BLaER1 treated with 17β-estradiol and CSF1 and Interleukin-3, amounts not matched to agents 10 nM and 100 nM (cell line): Measurements from ENCODE around the gene CCDC71L.

ENCODE experiments used
- H3K27ac ChIP-seq, 11 experiments: shearing (Covaris generic); formaldehyde crosslinking; 2 replicates each; pipeline ENCODE4 v1.8.1; 2022
- H3K27me3 ChIP-seq, 11 experiments: shearing (Covaris generic); formaldehyde crosslinking; 2 replicates each; pipeline ENCODE4 v1.8.1; 2022
- H3K36me3 ChIP-seq, 11 experiments: shearing (Covaris generic); formaldehyde crosslinking; 2 replicates each; pipeline ENCODE4 v1.8.1; 2022
- H3K4me1 ChIP-seq, 10 experiments: shearing (Covaris generic); formaldehyde crosslinking; 2 replicates each; pipeline ENCODE4 v1.8.1; 2022
- H3K4me2 ChIP-seq, 11 experiments: shearing (Covaris generic); formaldehyde crosslinking; 2 replicates each; pipeline ENCODE4 v1.8.1; 2022
- H3K4me3 ChIP-seq, 10 experiments: shearing (Covaris generic); formaldehyde crosslinking; 2 replicates each; pipeline ENCODE4 v1.8.1; 2022
- H3K9ac ChIP-seq, 11 experiments: shearing (Covaris generic); formaldehyde crosslinking; 2 replicates each; pipeline ENCODE4 v1.8.1; 2022
- H3K9me3 ChIP-seq, 11 experiments: shearing (Covaris generic); formaldehyde crosslinking; replicated peaks in 1 of 11; 2 replicates each; pipeline ENCODE4 v1.8.1; 2022
- H4K20me1 ChIP-seq, 11 experiments: shearing (Covaris generic); formaldehyde crosslinking; 2 replicates each; pipeline ENCODE4 v1.8.1; 2022
- Cebpa-rat ChIP-seq, 11 experiments: shearing (Covaris generic); IDR thresholded peaks; 2 replicates each; pipeline ENCODE4 v1.8.1; 2022

The CCDC71L gene

DNA sequence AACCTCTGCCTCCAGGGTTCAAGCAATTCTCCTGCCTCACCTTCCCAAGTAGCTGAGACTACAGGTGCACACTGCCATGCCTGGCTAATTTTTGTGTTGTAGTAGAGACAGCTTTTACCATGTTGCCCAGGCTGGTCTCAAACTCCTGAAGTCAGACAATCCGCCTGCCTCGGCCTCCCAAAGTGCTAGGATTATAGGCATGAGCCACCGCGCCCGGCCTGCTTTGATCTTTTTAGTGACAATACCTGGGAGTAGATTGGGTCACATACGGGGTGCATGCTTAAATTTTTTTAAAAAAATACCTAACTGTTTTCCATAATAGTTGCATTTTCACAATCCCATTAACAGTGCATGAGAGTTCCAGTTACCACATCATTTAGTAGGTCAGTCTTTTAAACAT, 47.7 kb downstream of the CCDC71L start:
- no peaks in the 10 kb centered on the region for H3K4me1 ChIP-seq
- peaks cover 0 to 13% (median 0%) of the 10 kb centered on the region in 11 experiments; a peak in 5 of 22 replicates for H3K9me3 ChIP-seq
- H3K27ac ChIP-seq: no peak overlapping the region
- H4K20me1 ChIP-seq: no peaks in the 10 kb centered on the region
- no peaks in the 10 kb centered on the region for H3K36me3 ChIP-seq
- no peak overlapping the region for H3K4me2 ChIP-seq
- no peak for TF ChIP-seq Cebpa-rat (IDR thresholded peaks at IDR 0.05)
- no peak overlapping the region for H3K4me3 ChIP-seq
- H3K9ac ChIP-seq: no peak overlapping the region
- no peaks in the 10 kb centered on the region for H3K27me3 ChIP-seq

GRCh38 chr7:106612432-106612831, 48.5 kb downstream of the CCDC71L start:
- Histone ChIP-seq H3K4me2 (no peak overlapping the region), H3K9ac (no peak overlapping the region), H3K4me1 (no peaks in the 10 kb centered on the region), H3K36me3 (no peaks in the 10 kb centered on the region), H3K4me3 (no peak overlapping the region), H3K9me3 (peaks cover 0 to 13% (median 0%) of the 10 kb centered on the region in 11 experiments; a peak in 5 of 22 replicates), H4K20me1 (no peaks in the 10 kb centered on the region), H3K27ac (no peak overlapping the region), H3K27me3 (no peaks in the 10 kb centered on the region)
- TF ChIP-seq Cebpa-rat (IDR thresholded peaks at IDR 0.05): no peak

DNA sequence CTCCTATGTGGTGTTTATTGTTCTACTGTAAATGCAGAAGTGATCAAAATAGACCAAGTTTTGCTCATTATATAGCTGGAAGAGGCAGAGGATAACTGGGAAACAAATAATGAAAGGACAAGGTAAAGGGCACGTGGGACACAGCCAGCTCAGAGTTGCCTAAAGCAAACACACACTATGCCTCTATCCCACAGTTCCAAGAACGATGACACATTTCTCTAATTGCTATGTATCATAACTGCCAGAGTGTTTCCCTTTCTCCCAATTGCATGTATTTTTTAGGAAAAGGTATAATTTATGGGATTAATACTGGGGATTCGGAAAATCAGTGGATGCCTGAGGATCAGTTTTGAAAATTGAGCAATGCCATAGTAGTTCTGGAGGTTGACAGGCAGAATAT, 49.0 kb downstream of the CCDC71L start:
- no peak for TF ChIP-seq Cebpa-rat (IDR thresholded peaks at IDR 0.05)
- Histone ChIP-seq H3K27ac (no peak overlapping the region), H3K4me2 (no peak overlapping the region), H3K36me3 (no peaks in the 10 kb centered on the region), H3K9me3 (peaks cover 0 to 13% (median 0%) of the 10 kb centered on the region in 11 experiments; a peak in 5 of 22 replicates), H3K27me3 (no peaks in the 10 kb centered on the region), H3K9ac (no peak overlapping the region), H4K20me1 (no peaks in the 10 kb centered on the region), H3K4me1 (no peaks in the 10 kb centered on the region), H3K4me3 (no peak overlapping the region)

GRCh38 chr7:106610996-106611886, 49.7 kb downstream of the CCDC71L start:
- H3K4me2 ChIP-seq: no peak overlapping the region
- TF ChIP-seq Cebpa-rat (IDR thresholded peaks at IDR 0.05): no peak
- peaks cover 0 to 13% (median 0%) of the 10 kb centered on the region in 11 experiments; a peak in 5 of 22 replicates for H3K9me3 ChIP-seq
- no peak overlapping the region for H3K27ac ChIP-seq
- H3K27me3 ChIP-seq: no peaks in the 10 kb centered on the region
- H3K4me1 ChIP-seq: no peaks in the 10 kb centered on the region
- H4K20me1 ChIP-seq: no peaks in the 10 kb centered on the region
- H3K9ac ChIP-seq: no peak overlapping the region
- no peaks in the 10 kb centered on the region for H3K36me3 ChIP-seq
- no peak overlapping the region for H3K4me3 ChIP-seq

- Histone ChIP-seq H3K4me3 (no peak overlapping the region), H3K4me1 (peaks cover 0 to 3% (median 0%) of the 10 kb centered on the region in 10 experiments; a peak in 3 of 20 replicates), H3K9ac (no peak overlapping the region), H3K27me3 (no peaks in the 10 kb centered on the region), H3K9me3 (peaks cover 0 to 13% (median 0%) of the 10 kb centered on the region in 11 experiments; a peak in 5 of 22 replicates), H4K20me1 (no peaks in the 10 kb centered on the region), H3K4me2 (no peak overlapping the region), H3K27ac (no peak overlapping the region), H3K36me3 (no peaks in the 10 kb centered on the region)
- no peak for TF ChIP-seq Cebpa-rat (IDR thresholded peaks at IDR 0.05)
These were observed 51.5 kb downstream of the CCDC71L start for GRCh38 chr7:106609416-106609815.

GRCh38 chr7:106608661-106609060, 52.3 kb downstream of the CCDC71L start:
- TF ChIP-seq Cebpa-rat (IDR thresholded peaks at IDR 0.05): no peak
- no peak overlapping the region for H3K9ac ChIP-seq
- H3K36me3 ChIP-seq: no peaks in the 10 kb centered on the region
- no peak overlapping the region for H3K4me3 ChIP-seq
- no peak overlapping the region for H3K4me2 ChIP-seq
- no peaks in the 10 kb centered on the region for H4K20me1 ChIP-seq
- H3K4me1 ChIP-seq: peaks cover 0 to 5% (median 0%) of the 10 kb centered on the region in 10 experiments; a peak in 3 of 20 replicates
- no peaks in the 10 kb centered on the region for H3K27me3 ChIP-seq
- H3K9me3 ChIP-seq: peaks cover 0 to 13% (median 0%) of the 10 kb centered on the region in 11 experiments; a peak in 5 of 22 replicates
- no peak overlapping the region for H3K27ac ChIP-seq
